Upper lobe of left lung (tissue), 6 donors: ENCODE results near the gene ELP6. TPM values are rescaled to one million over a fixed set of nuclear protein-coding genes. Genes with fewer than 3 reads are reported as not detected.
"Not testable (repeated sequence)": the region's sequence is repeated elsewhere in the genome, so short reads cannot be mapped to it uniquely, and the experiment has no call there.

Source experiments
- ATAC-seq, 2 donors: fragments of 200-7000 bp; cut with Tn5 transposase; one replicate each; pipeline ENCODE4 v1.9.1; 2022; ENCODE audit warnings: mild to moderate bottlenecking in 2 of 2, moderate library complexity in 2 of 2; ENCODE audit not compliant: low FRiP score in 2 of 2
- DNase-seq, 2 donors: peaks; one replicate each; pipeline ENCODE4 v3.0.0-alpha.2; 2019 to 2020
- H3K27ac ChIP-seq, 4 donors: fragments of 200-600 bp; sonication (generic); one replicate each; pipeline ENCODE4 v1.5.1; 2016 to 2019
- H3K27me3 ChIP-seq, 4 donors: fragments of 200-600 bp; sonication (generic); one replicate each; pipeline ENCODE4 v1.5.1; 2017 to 2019
- H3K36me3 ChIP-seq, 4 donors: fragments of 200-600 bp; sonication (generic); one replicate each; pipeline ENCODE4 v1.5.1; 2016 to 2019
- H3K4me1 ChIP-seq, 4 donors: fragments of 200-600 bp; sonication (generic); one replicate each; pipeline ENCODE4 v1.5.1; 2018 to 2019
- H3K4me3 ChIP-seq, 4 donors: fragments of 200-600 bp; sonication (generic); one replicate each; pipeline ENCODE4 v1.5.1; 2017 to 2019; ENCODE audit warnings: mild to moderate bottlenecking in 2 of 4, moderate library complexity in 1 of 4
- H3K9me3 ChIP-seq, 4 donors: fragments of 200-600 bp; sonication (generic); one replicate each; pipeline ENCODE4 v1.5.1; 2018 to 2019
- EP300 ChIP-seq, 4 donors: sonication (generic); formaldehyde crosslinking; IDR thresholded peaks; one replicate each; pipeline ENCODE4 v1.5.1; 2017; ENCODE audit warnings: antibody characterized with exemption in 4 of 4, control low read depth in 2 of 4
- POLR2A ChIP-seq, 4 donors: fragments of 450-650 bp; IDR thresholded peaks; one replicate each; pipeline ENCODE4 v1.5.1; 2016 to 2017; ENCODE audit warnings: antibody characterized with exemption in 4 of 4, mild to moderate bottlenecking in 2 of 4
- POLR2AphosphoS5 ChIP-seq, 2 donors: sonication (generic); formaldehyde crosslinking; IDR thresholded peaks; one replicate each; pipeline ENCODE4 v1.5.1; 2017; ENCODE audit warnings: antibody characterized with exemption in 2 of 2
- WGBS, 2 donors: methylation state at CpG; one replicate each; pipeline ENCODE4 v1.1.5; 2017 to 2018; 5-methylcytosine and 5-hydroxymethylcytosine counted together
- total RNA-seq, 6 donors: library from RNA; depleted of rRNA in 4 of 6; stranded (reverse); fragments of >200 nt in 4 of 6; gene quantifications; one replicate each; pipeline versions ENCODE4 v1.1.0 to v1.2.1, GENCODE V29; 2016 to 2021
- TF ChIP-seq, protein P1 (sequence below), 6 experiments: fragments of 450-650 bp in 4 of 6; fragments of 200-600 bp in 2 of 6; sonication (generic) in 2 of 6; IDR thresholded peaks; one replicate each; pipeline ENCODE4 v1.5.1; 2016 to 2019; ENCODE audit warnings: antibody characterized with exemption in 6 of 6
- donor health status: DM: no; HTN: no; CAD: no; lungs with moderate emphysema.
- donor health status: DM: no; HTN: yes; CAD: no; lungs with severe emphysema.

Gene ELP6
- total RNA-seq, 6 donors from 2014 or later, result 14.7 to 25.8 (median 22.6) TPM

DNA sequence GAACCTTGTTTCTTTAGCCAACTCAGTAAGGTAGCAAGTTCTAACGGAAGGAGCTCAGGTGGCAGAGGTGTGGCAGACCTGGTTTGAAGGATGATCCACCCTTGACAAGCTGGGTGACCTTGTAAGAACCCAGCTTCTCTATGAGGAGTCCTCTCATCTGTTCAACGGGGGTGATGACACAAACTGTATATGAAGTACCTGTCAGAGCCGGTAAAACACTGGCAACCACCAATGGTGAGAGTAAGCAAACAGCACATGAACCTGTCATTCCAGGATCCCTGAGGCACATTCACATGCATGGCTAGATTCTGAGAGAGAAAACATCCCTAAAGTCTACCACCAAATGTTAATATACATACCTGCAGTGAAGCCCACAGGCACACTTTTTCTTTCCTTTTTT lies 40.1 kb downstream of the ELP6 start:
- TF ChIP-seq EP300 (IDR thresholded peaks at IDR 0.05) (no peak), POLR2AphosphoS5 (IDR thresholded peaks at IDR 0.05) (no peak), POLR2A (IDR thresholded peaks at IDR 0.05) (no peak)
- TF ChIP-seq, protein P1, sequence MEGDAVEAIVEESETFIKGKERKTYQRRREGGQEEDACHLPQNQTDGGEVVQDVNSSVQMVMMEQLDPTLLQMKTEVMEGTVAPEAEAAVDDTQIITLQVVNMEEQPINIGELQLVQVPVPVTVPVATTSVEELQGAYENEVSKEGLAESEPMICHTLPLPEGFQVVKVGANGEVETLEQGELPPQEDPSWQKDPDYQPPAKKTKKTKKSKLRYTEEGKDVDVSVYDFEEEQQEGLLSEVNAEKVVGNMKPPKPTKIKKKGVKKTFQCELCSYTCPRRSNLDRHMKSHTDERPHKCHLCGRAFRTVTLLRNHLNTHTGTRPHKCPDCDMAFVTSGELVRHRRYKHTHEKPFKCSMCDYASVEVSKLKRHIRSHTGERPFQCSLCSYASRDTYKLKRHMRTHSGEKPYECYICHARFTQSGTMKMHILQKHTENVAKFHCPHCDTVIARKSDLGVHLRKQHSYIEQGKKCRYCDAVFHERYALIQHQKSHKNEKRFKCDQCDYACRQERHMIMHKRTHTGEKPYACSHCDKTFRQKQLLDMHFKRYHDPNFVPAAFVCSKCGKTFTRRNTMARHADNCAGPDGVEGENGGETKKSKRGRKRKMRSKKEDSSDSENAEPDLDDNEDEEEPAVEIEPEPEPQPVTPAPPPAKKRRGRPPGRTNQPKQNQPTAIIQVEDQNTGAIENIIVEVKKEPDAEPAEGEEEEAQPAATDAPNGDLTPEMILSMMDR (IDR thresholded peaks at IDR 0.05), result no peak
- Histone ChIP-seq H3K4me3 (no peak overlapping the region), H3K27me3 (no peaks in the 10 kb centered on the region), H3K9me3 (no peaks in the 10 kb centered on the region), H3K27ac (no peak overlapping the region), H3K36me3 (no peaks in the 10 kb centered on the region), H3K4me1 (peaks cover 18 to 33% (median 19%) of the 10 kb centered on the region in 4 donors)
- DNase-seq (no peak), ATAC-seq (no peak)
- WGBS, 2 donors, result 55 to 77% methylated on average over 3 of the region's 3 CpGs

DNA sequence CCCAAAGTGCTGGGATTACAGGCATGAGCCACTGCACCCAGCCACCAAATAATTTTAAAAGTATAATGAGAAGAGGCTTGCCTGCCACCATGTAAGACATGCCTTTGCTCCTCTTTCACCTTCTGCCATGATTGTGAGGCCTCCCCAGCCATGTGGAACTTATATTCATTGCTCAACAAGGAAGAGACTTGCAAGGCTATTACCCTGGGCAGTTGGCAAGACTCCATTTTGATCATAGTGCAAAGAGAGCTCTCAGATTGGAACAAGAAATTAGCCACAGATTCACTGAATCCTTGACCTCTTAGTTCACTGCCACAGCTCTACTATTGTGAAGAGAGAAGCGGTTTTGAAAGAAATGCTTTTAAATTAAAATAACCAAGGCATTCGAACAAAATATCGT lies 43.9 kb downstream of the ELP6 start:
- H3K27me3 ChIP-seq, result no peaks in the 10 kb centered on the region
- no peaks in the 10 kb centered on the region for H3K36me3 ChIP-seq
- H3K9me3 ChIP-seq, result no peaks in the 10 kb centered on the region
- TF ChIP-seq EP300 (IDR thresholded peaks at IDR 0.05) (no peak), POLR2A (IDR thresholded peaks at IDR 0.05) (no peak)
- TF ChIP-seq, protein P1 (IDR thresholded peaks at IDR 0.05), result no peak
- no peak overlapping the region for H3K27ac ChIP-seq
- DNase-seq, result no peak
- 94 to 95% methylated on average over 3 of the region's 3 CpGs for WGBS, 2 donors
- H3K4me1 ChIP-seq, result peaks cover 11 to 24% (median 17%) of the 10 kb centered on the region in 4 donors
- ATAC-seq, result no peak
- H3K4me3 ChIP-seq, result no peak overlapping the region

DNA sequence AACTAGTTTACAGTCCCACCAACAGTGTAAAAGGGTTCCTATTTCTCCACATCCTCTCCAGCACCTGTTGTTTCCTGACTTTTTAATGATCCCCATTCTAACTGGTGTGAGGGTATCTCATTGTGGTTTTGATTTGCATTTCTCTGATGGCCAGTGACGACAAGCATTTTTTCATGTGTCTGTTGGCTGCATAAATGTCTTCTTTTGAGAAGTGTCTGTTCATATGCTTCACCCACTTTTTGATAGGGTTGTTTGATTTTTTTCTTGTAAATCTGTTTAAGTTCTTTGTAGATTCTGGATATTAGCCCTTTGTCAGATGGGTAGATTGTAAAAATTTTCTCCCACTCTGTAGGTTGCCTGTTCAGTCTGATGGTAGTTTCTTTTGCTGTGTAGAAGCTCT lies 45.2 kb downstream of the ELP6 start:
- H3K4me3 ChIP-seq, DNase-seq, H3K27me3 ChIP-seq, H3K9me3 ChIP-seq, H3K36me3 ChIP-seq, ATAC-seq, H3K27ac ChIP-seq: not testable (repeated sequence)
- WGBS, 2 donors, result 92 to 94% methylated on average over 1 of the region's 1 CpG
- H3K4me1 ChIP-seq, result peaks cover 5 to 25% (median 15%) of the 10 kb centered on the region in 4 donors

DNA sequence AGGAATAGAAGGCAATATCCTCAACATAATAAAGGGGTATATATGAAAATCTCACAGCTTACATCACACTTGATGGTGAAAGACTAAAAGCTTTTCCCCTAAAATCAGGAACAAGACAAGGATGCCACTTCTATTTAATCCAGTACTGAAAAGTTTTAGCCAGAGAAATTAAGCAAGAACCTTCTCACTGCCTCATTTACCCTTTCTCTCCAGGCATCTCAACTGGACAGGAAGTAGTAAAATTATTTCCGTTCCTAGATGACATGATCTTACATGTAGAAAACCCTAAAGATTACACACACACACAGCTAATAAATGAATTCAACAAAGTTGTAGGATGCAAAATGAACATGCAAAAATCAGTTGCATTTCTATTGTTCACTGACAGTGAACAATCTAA lies 48.9 kb downstream of the ELP6 start:
- no peak overlapping the region for H3K4me3 ChIP-seq
- ATAC-seq (peak in 1 of 2 donors; percentile 34), DNase-seq (no peak)
- TF ChIP-seq POLR2A (IDR thresholded peaks at IDR 0.05) (no peak), POLR2AphosphoS5 (IDR thresholded peaks at IDR 0.05) (no peak), EP300 (IDR thresholded peaks at IDR 0.05) (no peak)
- TF ChIP-seq, protein P1 (IDR thresholded peaks at IDR 0.05), result no peak
- H3K4me1 ChIP-seq, result peaks cover 5 to 25% (median 21%) of the 10 kb centered on the region in 4 donors
- WGBS, 2 donors, result 44 to 55% methylated on average over 1 of the region's 1 CpG
- no peaks in the 10 kb centered on the region for H3K9me3 ChIP-seq
- H3K36me3 ChIP-seq, result no peaks in the 10 kb centered on the region
- no peaks in the 10 kb centered on the region for H3K27me3 ChIP-seq
- no peak overlapping the region for H3K27ac ChIP-seq

DNA sequence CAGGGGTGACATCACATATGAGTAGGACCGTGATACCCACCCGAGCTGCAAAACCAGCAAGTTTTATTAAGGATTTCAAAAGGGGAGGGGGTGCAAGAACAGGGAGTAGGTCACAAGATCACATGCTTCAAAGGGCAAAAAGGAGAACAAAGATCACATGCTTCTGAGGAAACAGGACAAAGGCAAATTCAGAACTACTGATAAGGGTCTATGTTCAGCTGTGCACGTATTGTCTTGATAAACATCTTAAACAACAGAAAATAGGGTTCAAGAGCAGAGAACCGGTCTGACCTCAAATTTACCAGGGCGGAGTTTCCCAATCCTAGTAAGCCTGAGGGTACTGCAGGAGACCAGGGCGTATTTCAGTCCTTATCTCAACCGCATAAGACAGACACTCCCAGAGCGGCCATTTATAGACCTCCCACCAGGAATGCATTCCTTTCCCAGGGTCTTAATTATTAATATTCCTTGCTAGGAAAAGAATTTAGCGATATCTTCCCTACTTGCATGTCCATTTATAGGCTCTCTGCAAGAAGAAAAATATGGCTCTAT lies 53.9 kb downstream of the ELP6 start:
- peaks cover 8 to 26% (median 19%) of the 10 kb centered on the region in 4 donors for H3K4me1 ChIP-seq
- DNase-seq, H3K27me3 ChIP-seq: not testable (repeated sequence)

DNA sequence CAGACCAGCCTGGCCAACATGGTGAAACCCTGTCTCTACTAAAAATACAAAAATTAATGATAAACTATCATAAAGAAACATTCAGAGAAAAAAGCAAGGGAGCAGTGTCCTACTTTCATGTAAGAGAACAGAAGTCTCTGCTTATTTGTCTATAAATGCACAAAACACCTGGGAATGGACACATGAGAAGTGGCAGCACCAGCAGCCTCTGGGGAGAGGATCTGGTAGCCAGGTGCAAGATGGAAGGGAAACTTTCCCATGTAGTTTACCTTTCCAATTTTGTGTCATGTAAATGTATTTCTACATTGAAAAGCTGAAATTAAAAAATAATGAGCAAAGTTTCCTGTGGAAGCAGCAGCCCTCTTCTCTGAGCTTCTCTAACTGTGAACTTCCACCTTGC lies 56.5 kb downstream of the ELP6 start:
- ATAC-seq (no peak), DNase-seq (no peak)
- H3K36me3 ChIP-seq, result no peaks in the 10 kb centered on the region
- peaks cover 8 to 11% (median 9%) of the 10 kb centered on the region in 4 donors for H3K4me1 ChIP-seq
- no peak overlapping the region for H3K4me3 ChIP-seq
- no peaks in the 10 kb centered on the region for H3K9me3 ChIP-seq
- TF ChIP-seq EP300 (IDR thresholded peaks at IDR 0.05) (no peak), POLR2AphosphoS5 (IDR thresholded peaks at IDR 0.05) (no peak), POLR2A (IDR thresholded peaks at IDR 0.05) (no peak)
- TF ChIP-seq, protein P1 (IDR thresholded peaks at IDR 0.05), result no peak
- H3K27ac ChIP-seq, result no peak overlapping the region
- H3K27me3 ChIP-seq, result no peaks in the 10 kb centered on the region

More for the DNA sequence above, 53.9 kb downstream of the ELP6 start:
- not testable (repeated sequence) for H3K9me3 ChIP-seq, H3K36me3 ChIP-seq, H3K4me3 ChIP-seq, ATAC-seq, H3K27ac ChIP-seq
- WGBS, 2 donors, result 76 to 86% methylated on average over 9 of the region's 9 CpGs
